SH-SY5Y (cell line): ENCODE data around the gene CD101.

Source experiments
- GATA2 ChIP-seq: IDR thresholded peaks from 2 replicates; pipeline ENCODE4 v1.6.1; 2011; ENCODE audit warnings: mild to moderate bottlenecking, low read depth, low read length
- GATA3 ChIP-seq: IDR thresholded peaks from 2 replicates; pipeline ENCODE4 v1.6.1; 2011; ENCODE audit warnings: low read depth, mild to moderate bottlenecking, low read length, moderate library complexity

The CD101 gene

DNA sequence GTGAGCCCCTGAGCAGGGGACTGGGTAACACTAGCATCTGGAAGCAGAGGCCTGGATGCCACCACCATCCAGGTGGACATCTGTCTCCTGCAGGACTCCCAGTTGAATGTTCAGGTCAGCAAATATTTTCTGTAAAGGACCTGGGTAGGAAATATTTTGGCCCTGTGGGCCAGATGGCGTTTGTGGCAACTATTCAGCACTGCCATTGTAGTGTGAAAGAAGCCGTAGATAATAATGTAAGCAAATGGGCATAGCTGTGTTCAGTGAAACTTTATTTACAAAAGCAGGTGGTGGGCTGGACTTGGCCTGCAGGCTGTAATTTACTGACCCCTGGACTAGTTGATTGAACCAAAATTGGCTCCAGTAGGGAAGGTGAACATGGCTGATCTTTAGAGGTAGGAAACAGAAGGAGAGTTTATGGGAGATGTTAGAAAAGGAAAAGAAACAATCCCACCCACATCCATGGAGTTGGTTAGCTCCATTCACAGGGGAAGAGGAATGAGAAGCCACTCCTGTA is 20.0 kb upstream of the CD101 start:
- TF ChIP-seq GATA2 (no peak), GATA3 (no peak)

DNA sequence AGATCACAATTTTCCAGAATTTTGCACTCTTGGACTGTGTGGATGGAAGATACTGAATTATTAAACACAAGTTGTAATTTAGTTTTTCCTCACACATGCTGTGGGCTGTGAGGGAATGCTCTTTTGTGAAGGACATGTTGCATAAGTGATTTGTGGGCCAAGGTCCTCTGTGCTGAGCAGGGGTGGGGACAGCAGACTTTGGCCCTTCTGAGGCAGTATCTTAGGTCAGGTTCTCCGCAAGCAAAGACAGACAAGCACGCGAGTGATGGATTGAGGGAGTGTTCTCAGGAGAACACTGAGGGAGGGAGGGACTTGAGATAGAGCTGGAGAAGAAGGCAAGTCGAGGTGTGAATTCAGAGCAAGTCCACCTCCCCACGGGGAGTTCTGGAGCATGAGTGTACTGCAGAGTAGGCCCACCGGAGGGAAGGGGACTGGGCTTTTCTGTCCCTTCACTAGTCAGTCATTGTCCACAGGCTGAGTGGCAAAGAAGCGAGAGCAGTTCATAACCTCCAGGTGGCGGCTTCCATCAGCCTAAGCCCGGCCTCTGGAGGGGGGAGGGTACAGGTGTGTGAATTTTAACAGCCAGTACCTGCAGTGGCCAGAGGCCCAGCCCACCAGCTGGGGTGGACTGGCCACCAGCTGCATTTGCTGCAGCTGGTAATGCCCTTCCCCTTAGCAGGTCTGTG is 19.1 kb upstream of the CD101 start:
- TF ChIP-seq GATA3 = no peak
- TF ChIP-seq GATA2 = no peak

DNA sequence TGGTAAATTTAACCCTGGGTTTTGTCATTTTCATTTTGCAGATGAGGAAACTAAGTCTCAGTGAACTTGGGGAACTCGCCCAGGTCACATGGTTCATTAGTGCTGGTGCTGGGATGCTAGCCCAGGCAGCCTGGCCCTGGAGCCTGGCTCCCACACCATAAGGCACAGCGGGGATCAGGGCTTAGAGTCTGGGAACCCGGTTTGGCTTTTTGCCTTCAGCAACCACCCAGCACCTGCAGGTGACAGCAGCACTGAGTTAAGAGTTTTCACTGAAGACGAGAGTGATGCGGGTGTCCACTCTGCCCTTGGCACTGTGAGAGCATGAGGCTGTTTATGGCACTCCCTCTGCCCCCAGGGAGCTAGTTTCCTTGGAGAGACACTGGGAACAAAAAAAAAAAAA is 18.4 kb upstream of the CD101 start:
- TF ChIP-seq GATA2 = no peak
- no peak for TF ChIP-seq GATA3

DNA sequence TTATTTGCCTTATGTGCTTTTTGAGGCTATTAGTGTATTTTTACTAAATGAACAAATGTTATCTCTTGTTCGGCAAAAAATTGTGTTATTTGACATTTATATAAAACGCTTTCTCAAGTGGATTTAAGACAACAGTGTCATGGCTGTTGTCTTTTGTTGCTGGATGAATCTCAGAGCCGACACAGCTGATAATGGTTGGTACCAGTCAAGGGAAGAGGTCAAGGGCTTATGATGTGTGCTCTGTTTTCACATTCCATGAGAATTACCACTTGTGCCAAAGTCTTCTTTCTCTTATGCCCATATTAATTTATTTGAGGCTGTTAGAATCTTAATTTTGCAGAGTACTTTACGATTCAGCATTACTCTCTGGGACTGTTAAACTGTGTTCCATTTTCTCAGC is 17.9 kb upstream of the CD101 start:
- TF ChIP-seq GATA2 (no peak), GATA3 (no peak)

DNA sequence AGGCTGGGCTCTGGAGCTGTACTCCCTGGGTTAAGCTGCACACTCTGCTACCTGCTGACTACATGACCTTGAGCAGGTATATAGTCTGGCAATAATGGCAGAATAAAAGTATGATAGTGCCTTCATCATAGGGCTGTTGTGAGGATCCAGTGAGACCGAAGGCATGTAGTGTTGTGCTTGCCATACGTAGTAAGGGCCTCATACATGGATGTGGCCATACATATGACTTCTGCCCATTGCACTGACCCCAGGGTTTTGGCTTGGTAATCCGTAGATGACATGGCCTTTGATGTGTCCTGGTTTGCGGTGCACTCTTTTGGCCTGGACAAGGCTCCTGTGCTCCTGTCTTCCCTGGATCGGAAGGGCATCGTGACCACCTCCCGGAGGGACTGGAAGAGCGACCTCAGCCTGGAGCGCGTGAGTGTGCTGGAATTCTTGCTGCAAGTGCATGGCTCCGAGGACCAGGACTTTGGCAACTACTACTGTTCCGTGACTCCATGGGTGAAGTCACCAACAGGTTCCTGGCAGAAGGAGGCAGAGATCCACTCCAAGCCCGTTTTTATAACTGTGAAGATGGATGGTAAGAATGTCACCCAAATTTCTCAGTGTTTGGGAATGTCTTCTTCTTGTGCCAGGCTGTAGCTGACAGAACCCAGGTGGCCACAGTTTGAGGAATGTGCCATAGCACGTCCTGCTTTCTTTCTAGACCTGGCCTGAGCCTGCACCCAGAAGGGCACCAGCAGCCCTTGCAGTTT is 17.0 kb upstream of the CD101 start:
- no peak for TF ChIP-seq GATA2
- TF ChIP-seq GATA3 = no peak

DNA sequence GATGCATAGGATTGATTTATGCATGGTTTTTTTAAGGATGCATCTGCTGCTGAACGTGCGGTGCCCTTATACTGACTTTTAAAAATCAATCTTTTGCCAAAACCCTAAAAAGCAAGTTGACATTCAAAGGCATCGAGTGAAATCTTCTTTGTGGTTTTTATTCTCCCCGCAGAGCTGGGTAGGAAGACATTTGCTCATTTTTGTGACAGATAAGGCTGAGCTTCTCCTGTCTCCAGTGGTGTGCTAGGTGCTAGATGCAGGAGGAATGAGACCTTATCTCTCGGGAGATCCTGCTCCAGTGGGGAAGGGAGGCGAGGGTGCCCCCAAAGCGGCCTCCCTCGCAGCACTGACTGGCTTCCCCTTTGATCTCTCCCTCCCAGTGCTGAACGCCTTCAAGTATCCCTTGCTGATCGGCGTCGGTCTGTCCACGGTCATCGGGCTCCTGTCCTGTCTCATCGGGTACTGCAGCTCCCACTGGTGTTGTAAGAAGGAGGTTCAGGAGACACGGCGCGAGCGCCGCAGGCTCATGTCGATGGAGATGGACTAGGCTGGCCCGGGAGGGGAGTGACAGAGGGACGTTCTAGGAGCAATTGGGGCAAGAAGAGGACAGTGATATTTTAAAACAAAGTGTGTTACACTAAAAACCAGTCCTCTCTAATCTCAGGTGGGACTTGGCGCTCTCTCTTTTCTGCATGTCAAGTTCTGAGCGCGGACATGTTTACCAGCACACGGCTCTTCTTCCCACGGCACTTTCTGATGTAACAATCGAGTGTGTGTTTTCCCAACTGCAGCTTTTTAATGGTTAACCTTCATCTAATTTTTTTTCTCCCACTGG is 14.9 kb upstream of the CD101 start:
- TF ChIP-seq GATA2 = no peak
- TF ChIP-seq GATA3 = no peak

DNA sequence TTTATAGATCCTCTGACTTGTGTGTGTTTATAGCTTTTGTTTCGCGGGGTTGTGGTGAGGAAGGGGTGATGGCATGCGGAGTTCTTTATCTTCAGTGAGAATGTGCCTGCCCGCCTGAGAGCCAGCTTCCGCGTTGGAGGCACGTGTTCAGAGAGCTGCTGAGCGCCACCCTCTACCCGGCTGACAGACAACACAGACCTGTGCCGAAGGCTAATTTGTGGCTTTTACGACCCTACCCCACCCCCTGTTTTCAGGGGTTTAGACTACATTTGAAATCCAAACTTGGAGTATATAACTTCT is 14.4 kb upstream of the CD101 start:
- TF ChIP-seq GATA3 = no peak
- TF ChIP-seq GATA2 = no peak

DNA sequence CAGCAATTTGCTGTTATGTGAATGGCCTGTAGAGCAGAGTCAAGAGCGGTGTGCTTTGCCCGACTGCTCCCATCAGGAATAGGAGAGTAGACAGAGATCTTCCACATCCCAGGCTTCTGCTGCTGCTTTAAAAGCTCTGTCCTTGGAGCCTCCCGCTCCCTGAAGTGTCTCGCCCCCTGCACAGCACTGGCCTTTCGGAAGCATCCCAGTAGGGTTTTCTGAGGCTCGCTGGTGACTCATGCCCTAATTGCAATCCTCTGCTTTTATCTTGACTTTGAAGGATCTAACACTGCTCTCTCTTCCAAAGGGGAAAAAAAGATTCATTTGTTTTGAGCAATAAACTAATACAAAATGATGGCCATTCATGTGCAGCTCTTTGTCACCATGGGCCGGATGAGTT is 13.3 kb upstream of the CD101 start:
- TF ChIP-seq GATA3 (no peak), GATA2 (no peak)

DNA sequence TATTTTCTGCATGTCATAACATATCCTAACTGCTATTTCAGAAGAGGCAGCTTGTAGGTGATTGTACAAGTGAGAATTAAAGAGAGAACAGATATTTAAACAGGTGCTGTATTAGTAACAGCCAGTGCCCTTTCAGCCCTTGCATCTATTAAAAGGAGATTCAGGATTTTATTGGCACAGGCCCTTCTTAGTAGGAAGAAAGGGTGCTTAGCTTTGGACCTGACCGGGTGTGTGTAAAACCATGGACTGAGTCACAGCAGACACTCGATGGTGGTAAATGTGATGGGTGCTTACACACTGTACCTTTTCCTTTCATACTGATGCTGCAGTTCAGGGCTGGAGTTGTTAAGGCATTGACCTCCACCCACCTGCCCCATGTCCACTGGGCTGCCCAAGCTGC is 12.7 kb upstream of the CD101 start:
- TF ChIP-seq GATA3 (no peak), GATA2 (no peak)

DNA sequence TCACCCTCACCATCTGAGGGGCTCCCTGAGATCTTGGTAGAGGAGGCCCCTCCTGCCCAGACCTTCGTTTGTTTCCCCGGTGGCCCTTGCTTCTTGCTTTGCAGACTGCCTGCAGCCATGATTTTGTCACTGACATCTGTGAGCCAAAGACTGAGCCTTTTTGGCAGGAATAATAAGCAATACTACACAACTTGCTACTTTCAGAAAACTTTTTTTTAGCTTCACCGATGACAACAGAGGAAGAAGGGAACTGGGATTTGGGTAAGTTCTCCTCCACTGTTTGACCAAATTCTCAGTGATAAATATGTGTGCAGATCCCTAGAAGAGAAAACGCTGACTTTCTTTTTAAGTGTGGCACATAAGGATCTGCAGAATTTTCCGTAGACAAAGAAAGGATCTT is 11.7 kb upstream of the CD101 start:
- TF ChIP-seq GATA2 (no peak), GATA3 (no peak)

DNA sequence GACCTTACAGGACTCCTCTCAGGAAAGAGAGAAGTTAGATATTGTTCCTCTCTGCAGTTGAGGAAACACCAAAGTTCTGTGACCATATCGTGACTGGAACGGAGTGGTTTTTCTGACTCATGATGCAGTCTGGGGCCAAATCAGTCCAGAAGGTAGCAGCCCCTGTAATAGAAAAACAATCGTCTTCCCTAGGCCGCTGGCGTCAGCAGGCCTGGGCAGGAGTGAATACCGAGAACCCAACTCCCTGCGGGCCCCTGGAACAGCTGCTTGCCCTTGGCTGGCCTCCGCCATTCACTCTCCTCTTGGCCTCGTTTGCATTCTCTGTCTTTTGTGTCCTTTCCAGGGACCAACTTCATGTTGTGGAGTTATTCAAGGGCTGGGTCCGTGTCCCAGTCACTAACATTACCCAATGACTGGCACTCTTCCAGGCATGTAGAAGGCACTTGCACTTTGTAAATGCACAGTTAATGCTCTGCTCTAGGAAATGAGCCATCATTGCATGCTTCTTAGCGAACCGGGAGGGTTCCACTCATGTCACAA is 10.9 kb upstream of the CD101 start:
- TF ChIP-seq GATA3 = no peak
- no peak for TF ChIP-seq GATA2

DNA sequence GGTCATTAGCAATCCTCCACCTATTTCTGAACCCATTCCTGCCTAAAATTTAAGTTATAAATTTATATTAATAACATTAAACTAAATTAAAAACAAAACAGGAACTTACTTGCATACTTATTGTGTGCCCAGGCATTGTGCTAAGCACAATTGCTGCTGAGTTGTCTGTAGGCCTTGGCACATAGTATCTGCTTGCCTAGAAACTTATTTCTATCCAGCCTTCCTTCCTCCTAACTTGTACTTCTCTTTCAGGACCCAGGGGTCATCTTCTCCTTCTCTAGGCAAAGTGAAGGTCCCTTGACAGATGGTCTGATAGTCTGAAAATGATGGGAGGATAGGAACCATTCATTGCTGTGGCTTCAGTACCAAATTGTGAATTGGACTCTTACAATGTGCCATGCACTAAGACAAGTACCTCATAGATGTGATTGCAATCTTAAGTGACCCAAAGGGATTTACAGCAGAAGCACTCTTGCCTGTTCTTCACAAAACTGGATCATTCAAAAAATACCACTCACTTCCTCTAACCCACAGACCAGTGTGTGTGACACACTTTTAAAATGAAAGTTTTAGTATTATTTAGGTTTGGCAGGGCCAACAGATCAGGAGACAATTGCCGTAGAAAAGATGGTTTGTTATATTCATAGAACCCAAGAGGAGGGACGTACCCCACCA is 10.3 kb upstream of the CD101 start:
- TF ChIP-seq GATA3 (no peak), GATA2 (no peak)

DNA sequence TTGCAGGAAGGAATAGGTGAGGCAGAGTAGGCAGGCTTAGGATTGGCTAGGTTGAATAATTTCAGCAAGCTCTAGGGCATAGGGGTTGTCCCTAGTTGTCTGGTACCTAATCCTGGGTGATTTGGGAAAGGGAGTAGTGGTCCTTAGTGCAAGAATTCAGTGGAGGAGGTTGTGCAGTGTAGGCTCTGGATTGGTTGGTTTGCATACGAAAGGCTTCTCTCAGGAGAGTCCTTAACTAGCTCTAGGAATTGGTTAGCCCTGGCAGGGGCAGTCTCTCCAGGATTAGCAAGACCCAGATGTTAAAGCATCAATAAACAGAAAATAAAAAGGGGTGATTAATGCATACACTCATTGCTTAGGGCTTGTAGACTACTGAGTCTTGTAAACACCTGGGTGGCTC is 9.6 kb upstream of the CD101 start:
- TF ChIP-seq GATA2 (no peak), GATA3 (no peak)

DNA sequence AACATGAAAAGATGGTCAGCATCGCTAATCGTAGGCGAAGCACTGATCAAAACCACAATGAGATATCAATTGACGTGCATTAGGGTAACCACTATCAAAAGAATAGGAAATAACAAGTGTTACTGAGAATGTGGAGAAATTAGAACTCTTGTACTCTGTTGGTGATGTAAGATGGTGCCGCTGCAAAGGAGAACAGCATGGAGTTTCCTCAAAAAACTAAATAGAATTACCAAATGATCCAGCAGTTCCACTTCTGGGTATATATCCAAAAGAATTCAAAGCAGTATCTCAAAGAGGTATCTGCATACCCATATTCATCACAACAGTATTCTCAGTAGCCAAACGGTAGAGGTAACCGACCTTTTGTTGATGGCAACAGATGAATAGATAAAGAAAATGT is 8.3 kb upstream of the CD101 start:
- TF ChIP-seq GATA3 (no peak), GATA2 (no peak)

DNA sequence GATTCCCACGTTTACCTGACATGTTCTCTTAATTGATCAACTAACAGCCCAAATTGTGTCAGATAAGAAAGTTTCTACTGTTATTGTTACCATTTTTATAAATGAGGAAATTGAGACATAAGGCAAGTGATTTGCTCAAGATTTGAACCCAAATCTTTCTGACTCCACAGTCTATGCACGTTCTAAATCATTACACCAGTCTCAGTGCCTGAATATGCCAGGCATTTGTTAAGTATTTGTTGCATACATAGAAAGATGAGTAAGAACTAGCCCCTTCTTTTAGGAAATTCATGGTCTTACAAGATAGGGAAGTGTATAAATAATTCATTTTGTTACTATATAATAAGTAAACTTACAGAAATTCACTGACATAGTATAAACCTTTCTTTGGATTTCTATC is 7.1 kb upstream of the CD101 start:
- no peak for TF ChIP-seq GATA2
- no peak for TF ChIP-seq GATA3
